ENCODE data around the gene AGFG2. TPM values are rescaled to one million over a fixed set of nuclear protein-coding genes. Genes with fewer than 3 reads are reported as not detected.
A peak's percentile ranks its signal among the peaks of the same experiment; 100 is the strongest.

The AGFG2 gene
- total and polyA plus RNA-seq, 2 of the 13 experiments (the other 11 are each of a cell fraction or from before 2014, with no cell fraction given): 125 to 132 TPM

DNA sequence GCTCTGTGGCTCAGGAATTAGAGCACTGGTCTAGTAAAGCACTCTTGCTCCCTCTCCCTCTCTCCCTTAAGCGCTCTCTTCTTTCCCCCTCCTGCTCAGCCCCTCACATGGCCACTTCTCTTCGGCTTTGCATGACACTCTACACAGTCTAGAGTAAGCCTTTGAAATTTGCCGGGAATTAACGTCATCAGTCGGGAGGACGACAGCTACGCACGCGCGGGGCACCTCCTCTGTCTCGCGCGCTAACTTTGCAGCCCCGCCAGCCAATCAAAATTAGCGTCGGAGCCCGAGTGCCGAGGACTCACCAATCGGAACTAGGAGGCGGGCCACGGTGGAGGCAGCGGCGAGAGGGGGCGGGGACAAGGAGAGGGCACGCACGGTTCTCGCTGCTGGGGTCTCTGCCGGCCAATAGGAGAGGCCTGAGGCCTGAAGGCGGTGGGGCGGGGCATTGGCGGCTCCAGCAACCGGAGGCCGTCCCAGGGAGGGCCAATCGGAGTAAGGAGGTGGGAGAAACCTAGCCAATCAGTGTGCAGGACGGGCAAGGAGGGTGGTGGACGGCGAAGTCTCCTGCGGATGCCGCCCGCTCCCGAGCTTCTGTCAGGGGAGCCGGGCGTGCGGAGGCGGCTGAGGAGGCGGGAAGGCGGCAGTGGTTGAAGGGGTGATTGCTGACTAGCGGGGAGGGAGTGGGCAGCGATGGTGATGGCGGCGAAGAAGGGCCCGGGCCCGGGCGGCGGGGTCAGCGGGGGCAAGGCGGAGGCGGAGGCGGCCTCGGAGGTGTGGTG is at the start of gene AGFG2 (continued):
- TF ChIP-seq, protein P1, sequence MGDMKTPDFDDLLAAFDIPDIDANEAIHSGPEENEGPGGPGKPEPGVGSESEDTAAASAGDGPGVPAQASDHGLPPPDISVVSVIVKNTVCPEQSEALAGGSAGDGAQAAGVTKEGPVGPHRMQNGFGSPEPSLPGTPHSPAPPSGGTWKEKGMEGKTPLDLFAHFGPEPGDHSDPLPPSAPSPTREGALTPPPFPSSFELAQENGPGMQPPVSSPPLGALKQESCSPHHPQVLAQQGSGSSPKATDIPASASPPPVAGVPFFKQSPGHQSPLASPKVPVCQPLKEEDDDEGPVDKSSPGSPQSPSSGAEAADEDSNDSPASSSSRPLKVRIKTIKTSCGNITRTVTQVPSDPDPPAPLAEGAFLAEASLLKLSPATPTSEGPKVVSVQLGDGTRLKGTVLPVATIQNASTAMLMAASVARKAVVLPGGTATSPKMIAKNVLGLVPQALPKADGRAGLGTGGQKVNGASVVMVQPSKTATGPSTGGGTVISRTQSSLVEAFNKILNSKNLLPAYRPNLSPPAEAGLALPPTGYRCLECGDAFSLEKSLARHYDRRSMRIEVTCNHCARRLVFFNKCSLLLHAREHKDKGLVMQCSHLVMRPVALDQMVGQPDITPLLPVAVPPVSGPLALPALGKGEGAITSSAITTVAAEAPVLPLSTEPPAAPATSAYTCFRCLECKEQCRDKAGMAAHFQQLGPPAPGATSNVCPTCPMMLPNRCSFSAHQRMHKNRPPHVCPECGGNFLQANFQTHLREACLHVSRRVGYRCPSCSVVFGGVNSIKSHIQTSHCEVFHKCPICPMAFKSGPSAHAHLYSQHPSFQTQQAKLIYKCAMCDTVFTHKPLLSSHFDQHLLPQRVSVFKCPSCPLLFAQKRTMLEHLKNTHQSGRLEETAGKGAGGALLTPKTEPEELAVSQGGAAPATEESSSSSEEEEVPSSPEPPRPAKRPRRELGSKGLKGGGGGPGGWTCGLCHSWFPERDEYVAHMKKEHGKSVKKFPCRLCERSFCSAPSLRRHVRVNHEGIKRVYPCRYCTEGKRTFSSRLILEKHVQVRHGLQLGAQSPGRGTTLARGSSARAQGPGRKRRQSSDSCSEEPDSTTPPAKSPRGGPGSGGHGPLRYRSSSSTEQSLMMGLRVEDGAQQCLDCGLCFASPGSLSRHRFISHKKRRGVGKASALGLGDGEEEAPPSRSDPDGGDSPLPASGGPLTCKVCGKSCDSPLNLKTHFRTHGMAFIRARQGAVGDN (CRISPR knock-in tag; IDR thresholded peaks at IDR 0.05): peak; percentile 87
- TF ChIP-seq TOPORS (CRISPR knock-in tag; IDR thresholded peaks at IDR 0.05) (0 out of 2 replicates have a peak, but pooled peaks have one; percentile 30), ZNF33B (CRISPR knock-in tag; IDR thresholded peaks at IDR 0.05) (peak; percentile 77; the same call in 1 of the 2 replicates), MEIS1 (CRISPR knock-in tag; IDR thresholded peaks at IDR 0.05; ENCODE audit: borderline replicate concordance) (peak; percentile 31; the same call in 1 of the 2 replicates), POLR2G (IDR thresholded peaks at IDR 0.05; ENCODE audit: low read depth, low read length) (peak; percentile 97), HIVEP1 (CRISPR knock-in tag; IDR thresholded peaks at IDR 0.05) (peak; percentile 76; the same call in 1 of the 2 replicates), IRF9 (CRISPR knock-in tag; IDR thresholded peaks at IDR 0.05; ENCODE audit: borderline replicate concordance) (peak; percentile 39; the same call in 1 of the 2 replicates), CBX5 (CRISPR knock-in tag; IDR thresholded peaks at IDR 0.05; ENCODE audit: borderline replicate concordance) (peak; percentile 26; the same call in 1 of the 2 replicates), MXD1 (CRISPR knock-in tag; IDR thresholded peaks at IDR 0.05) (peak; percentile 87), ZSCAN21 (CRISPR knock-in tag; IDR thresholded peaks at IDR 0.05; ENCODE audit: borderline replicate concordance) (peak; percentile 83; the same call in 1 of the 2 replicates), HNRNPLL (IDR thresholded peaks at IDR 0.05; ENCODE audit: low read depth, low read length, poor library complexity, severe bottlenecking) (peak; percentile 76), ZFP90 (CRISPR knock-in tag; IDR thresholded peaks at IDR 0.05; ENCODE audit: borderline replicate concordance) (peak; percentile 18; the same call in 1 of the 2 replicates), ZSCAN31 (CRISPR knock-in tag; IDR thresholded peaks at IDR 0.05; ENCODE audit: low read depth) (0 out of 2 replicates have a peak, but pooled peaks have one; percentile 44), PRDM4 (CRISPR knock-in tag; IDR thresholded peaks at IDR 0.05; ENCODE audit: borderline replicate concordance) (0 out of 2 replicates have a peak, but pooled peaks have one; percentile 65), DR1 (CRISPR knock-in tag; IDR thresholded peaks at IDR 0.05) (peak; percentile 83), ZNF501 (CRISPR knock-in tag; IDR thresholded peaks at IDR 0.05) (peak; percentile 84), ZNF883 (CRISPR knock-in tag; IDR thresholded peaks at IDR 0.05; ENCODE audit: not compliant biosample characterization) (peak; percentile 65)
- TF ChIP-seq, protein P2, sequence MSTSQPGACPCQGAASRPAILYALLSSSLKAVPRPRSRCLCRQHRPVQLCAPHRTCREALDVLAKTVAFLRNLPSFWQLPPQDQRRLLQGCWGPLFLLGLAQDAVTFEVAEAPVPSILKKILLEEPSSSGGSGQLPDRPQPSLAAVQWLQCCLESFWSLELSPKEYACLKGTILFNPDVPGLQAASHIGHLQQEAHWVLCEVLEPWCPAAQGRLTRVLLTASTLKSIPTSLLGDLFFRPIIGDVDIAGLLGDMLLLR (CRISPR knock-in tag; IDR thresholded peaks at IDR 0.05): peak; percentile 83; the same call in 1 of the 2 replicates
